ENCODE results near the gene YWHAH. TPM values are rescaled to one million over a fixed set of nuclear protein-coding genes. Genes with fewer than 3 reads are reported as not detected.

YWHAH gene
- total and polyA plus RNA-seq, 9 of the 15 experiments (the other 6 are each of a cell fraction or from before 2014, with no cell fraction given): 32.0 to 177 (median 114) TPM

GRCh38 chr22:31977939-31978338 lies 33.6 kb downstream of the YWHAH start (continued):
- TF ChIP-seq, protein P1, sequence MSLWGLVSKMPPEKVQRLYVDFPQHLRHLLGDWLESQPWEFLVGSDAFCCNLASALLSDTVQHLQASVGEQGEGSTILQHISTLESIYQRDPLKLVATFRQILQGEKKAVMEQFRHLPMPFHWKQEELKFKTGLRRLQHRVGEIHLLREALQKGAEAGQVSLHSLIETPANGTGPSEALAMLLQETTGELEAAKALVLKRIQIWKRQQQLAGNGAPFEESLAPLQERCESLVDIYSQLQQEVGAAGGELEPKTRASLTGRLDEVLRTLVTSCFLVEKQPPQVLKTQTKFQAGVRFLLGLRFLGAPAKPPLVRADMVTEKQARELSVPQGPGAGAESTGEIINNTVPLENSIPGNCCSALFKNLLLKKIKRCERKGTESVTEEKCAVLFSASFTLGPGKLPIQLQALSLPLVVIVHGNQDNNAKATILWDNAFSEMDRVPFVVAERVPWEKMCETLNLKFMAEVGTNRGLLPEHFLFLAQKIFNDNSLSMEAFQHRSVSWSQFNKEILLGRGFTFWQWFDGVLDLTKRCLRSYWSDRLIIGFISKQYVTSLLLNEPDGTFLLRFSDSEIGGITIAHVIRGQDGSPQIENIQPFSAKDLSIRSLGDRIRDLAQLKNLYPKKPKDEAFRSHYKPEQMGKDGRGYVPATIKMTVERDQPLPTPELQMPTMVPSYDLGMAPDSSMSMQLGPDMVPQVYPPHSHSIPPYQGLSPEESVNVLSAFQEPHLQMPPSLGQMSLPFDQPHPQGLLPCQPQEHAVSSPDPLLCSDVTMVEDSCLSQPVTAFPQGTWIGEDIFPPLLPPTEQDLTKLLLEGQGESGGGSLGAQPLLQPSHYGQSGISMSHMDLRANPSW (CRISPR knock-in tag; IDR thresholded peaks at IDR 0.05): no peak

DNA sequence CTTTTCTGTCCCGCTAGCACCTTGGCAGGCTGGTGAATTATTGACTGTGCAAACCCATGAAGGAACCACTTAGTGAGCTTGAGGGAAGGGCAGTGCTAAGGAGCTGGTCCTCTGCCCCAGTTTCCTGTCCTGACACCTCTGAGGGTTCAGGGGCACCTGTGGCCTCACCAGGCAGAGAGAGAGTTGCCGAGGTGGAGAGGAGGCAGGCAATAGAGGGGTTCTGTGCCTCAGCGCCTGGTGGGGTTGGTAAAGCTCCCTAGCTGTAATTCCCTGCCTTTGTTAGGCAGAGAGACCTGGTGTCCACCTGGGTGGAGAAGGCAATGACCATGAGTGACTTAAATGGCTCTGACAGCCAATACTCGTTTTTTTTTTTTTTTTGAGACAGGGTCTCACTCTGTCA lies 36.3 kb downstream of the YWHAH start:
- H3K36me3 ChIP-seq (ENCODE audit: control insufficient read depth, insufficient read depth, low read length): no peaks in the 10 kb centered on the region
- CTCF ChIA-PET (ENCODE audit: low intra/inter-chr PET ratio): no interaction called here
- TF ChIP-seq PTTG1 (tag; IDR thresholded peaks at IDR 0.05; ENCODE audit: low read depth) (no peak), PHF21A (IDR thresholded peaks at IDR 0.05; ENCODE audit: borderline replicate concordance, low read depth) (no peak), ZNF707 (CRISPR knock-in tag; conservative IDR thresholded peaks at IDR 0.05) (no peak), ZNF445 (CRISPR knock-in tag; IDR thresholded peaks at IDR 0.05; ENCODE audit: low read depth) (no peak), ZC3H8 (IDR thresholded peaks at IDR 0.05) (no peak), POLR2AphosphoS5 (IDR thresholded peaks at IDR 0.05; ENCODE audit: control insufficient read depth, insufficient read depth, low read depth, low read length) (no peak), MIER1 (IDR thresholded peaks at IDR 0.05; ENCODE audit: low read depth) (no peak), ZNF592 (IDR thresholded peaks at IDR 0.05) (no peak), ARHGAP35 (IDR thresholded peaks at IDR 0.05; ENCODE audit: partially characterized antibody) (no peak)
- TF ChIP-seq, protein P2, sequence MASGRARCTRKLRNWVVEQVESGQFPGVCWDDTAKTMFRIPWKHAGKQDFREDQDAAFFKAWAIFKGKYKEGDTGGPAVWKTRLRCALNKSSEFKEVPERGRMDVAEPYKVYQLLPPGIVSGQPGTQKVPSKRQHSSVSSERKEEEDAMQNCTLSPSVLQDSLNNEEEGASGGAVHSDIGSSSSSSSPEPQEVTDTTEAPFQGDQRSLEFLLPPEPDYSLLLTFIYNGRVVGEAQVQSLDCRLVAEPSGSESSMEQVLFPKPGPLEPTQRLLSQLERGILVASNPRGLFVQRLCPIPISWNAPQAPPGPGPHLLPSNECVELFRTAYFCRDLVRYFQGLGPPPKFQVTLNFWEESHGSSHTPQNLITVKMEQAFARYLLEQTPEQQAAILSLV (tag; IDR thresholded peaks at IDR 0.05): no peak

More for the DNA sequence above, 36.3 kb downstream of the YWHAH start:
- 4% methylated on average over 4 of the region's 4 CpGs for WGBS (ENCODE audit: insufficient coverage, low coverage, missing lambda C conversion rate)
- POLR2A ChIA-PET: no interaction called here
- H3K27ac ChIP-seq (ENCODE audit: extremely low read depth, low read depth, low read length): no peak overlapping the region
- no peak overlapping the region for H3K9ac ChIP-seq (ENCODE audit: insufficient read depth in 1 of 2, low read depth in 2 of 2, low read length in 2 of 2)
- H3K4me2 ChIP-seq (ENCODE audit: insufficient read depth, low read length): no peak overlapping the region
- no peak overlapping the region for H2AFZ ChIP-seq (ENCODE audit: low read depth, low read length)
- intact Hi-C loops (cut with micrococcal nuclease): no loop called here
- no peaks in the 10 kb centered on the region for H3K9me1 ChIP-seq (ENCODE audit: control insufficient read depth, insufficient read depth, low read length)
- ATAC-seq: no peak
- no peaks in the 10 kb centered on the region for H3K9me3 ChIP-seq (replicated peaks; ENCODE audit: control insufficient read depth, insufficient read depth, low read depth, low read length)
- no peak for DNase-seq (ENCODE audit: extremely low read depth in 1 of 4, low spot score in 3 of 4)
- no peak for FAIRE-seq
- H4K20me1 ChIP-seq (replicated peaks; ENCODE audit: control insufficient read depth, insufficient read depth, low read length): no peaks in the 10 kb centered on the region
- no peaks in the 10 kb centered on the region for H3K79me2 ChIP-seq (ENCODE audit: control insufficient read depth, insufficient read depth, low read length)
- in situ Hi-C loops (cut with MboI): loop anchor here (10.0 kb wide), 1 partner anchor 464 kb away; no protein-coding TSS in a partner anchor
- no peaks in the 10 kb centered on the region for H3K27me3 ChIP-seq (ENCODE audit: control insufficient read depth in 2 of 2, insufficient read depth in 2 of 2, low read length in 2 of 2)
- H3K4me3 ChIP-seq: no peak overlapping the region
- no peaks in the 10 kb centered on the region for H3K4me1 ChIP-seq (replicated peaks in 1 of 2; ENCODE audit: control insufficient read depth in 2 of 2, insufficient read depth in 2 of 2, low read length in 2 of 2)
- BruUV-seq (replicated peaks): no TSS peak
